ENCODE measurements around the gene PNMA8B.

The PNMA8B gene

GRCh38 chr19:46487802-46488445, 7.7 kb downstream of the PNMA8B start:
- peak; percentile 92 for DNase-seq (ENCODE audit: low spot score)

GRCh38 chr19:46487178-46487801, 8.4 kb downstream of the PNMA8B start:
- no peak for DNase-seq (ENCODE audit: low spot score)

- DNase-seq (ENCODE audit: low spot score), result no peak
Observed at GRCh38 chr19:46486358-46486757, 9.3 kb downstream of the PNMA8B start.

GRCh38 chr19:46484656-46485055, 11.0 kb downstream of the PNMA8B start:
- no peak for DNase-seq (ENCODE audit: low spot score)

GRCh38 chr19:46482631-46483030, 13.0 kb downstream of the PNMA8B start:
- DNase-seq (ENCODE audit: low spot score), result no peak

GRCh38 chr19:46481947-46482346, 13.7 kb downstream of the PNMA8B start:
- no peak for DNase-seq (ENCODE audit: low spot score)

GRCh38 chr19:46481223-46481848, 14.3 kb downstream of the PNMA8B start:
- DNase-seq (ENCODE audit: low spot score), result no peak

GRCh38 chr19:46480415-46480814, 15.3 kb downstream of the PNMA8B start:
- DNase-seq (ENCODE audit: low spot score), result no peak

GRCh38 chr19:46478356-46478986, 17.2 kb downstream of the PNMA8B start:
- no peak for DNase-seq (ENCODE audit: low spot score)

GRCh38 chr19:46475986-46476385, 19.7 kb downstream of the PNMA8B start:
- DNase-seq (ENCODE audit: low spot score), result no peak

GRCh38 chr19:46474211-46474610, 21.5 kb downstream of the PNMA8B start:
- no peak for DNase-seq (ENCODE audit: low spot score)

GRCh38 chr19:46472592-46472991, 23.1 kb downstream of the PNMA8B start:
- no peak for DNase-seq (ENCODE audit: low spot score)

GRCh38 chr19:46471811-46472543, 23.7 kb downstream of the PNMA8B start:
- DNase-seq (ENCODE audit: low spot score), result no peak

GRCh38 chr19:46471116-46471733, 24.4 kb downstream of the PNMA8B start, which contains the start of gene PNMA8A:
PNMA8A (minus strand) TSS chr19:46471563; CDS start chr19:46471035, 528 bp downstream.
- DNase-seq (ENCODE audit: low spot score), result peak; percentile 95

- no peak for DNase-seq (ENCODE audit: low spot score)
Observed at GRCh38 chr19:46470376-46470775, 25.3 kb downstream of the PNMA8B start.

- no peak for DNase-seq (ENCODE audit: low spot score)
Observed at GRCh38 chr19:46469541-46470185, 26.0 kb downstream of the PNMA8B start.

GRCh38 chr19:46466536-46467196, 29.0 kb downstream of the PNMA8B start:
- DNase-seq (ENCODE audit: low spot score), result no peak

GRCh38 chr19:46463516-46463915, 32.2 kb downstream of the PNMA8B start:
- no peak for DNase-seq (ENCODE audit: low spot score)

- no peak for DNase-seq (ENCODE audit: low spot score)
Observed at GRCh38 chr19:46461537-46461936, 34.1 kb downstream of the PNMA8B start.

- no peak for DNase-seq (ENCODE audit: low spot score)
Observed at GRCh38 chr19:46460981-46461380, 34.7 kb downstream of the PNMA8B start.

GRCh38 chr19:46460055-46460454, 35.6 kb downstream of the PNMA8B start:
- DNase-seq (ENCODE audit: low spot score), result no peak
